GDM1 (cell line): ENCODE results near the gene COPRS.
A peak's percentile ranks its signal among the peaks of the same experiment; 100 is the strongest.

Experiments used
- DNase-seq: peaks from one replicate; lab custom pipeline; 2025; lab: John Stamatoyannopoulos, UW

Gene COPRS, protein sequence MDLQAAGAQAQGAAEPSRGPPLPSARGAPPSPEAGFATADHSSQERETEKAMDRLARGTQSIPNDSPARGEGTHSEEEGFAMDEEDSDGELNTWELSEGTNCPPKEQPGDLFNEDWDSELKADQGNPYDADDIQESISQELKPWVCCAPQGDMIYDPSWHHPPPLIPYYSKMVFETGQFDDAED

GRCh38 chr17:31858642-31859486, at the start of gene COPRS:
COPRS (minus strand) TSS chr17:31859244; CDS start chr17:31859199, 45 bp downstream.
- DNase-seq = peak; percentile 71

- no peak for DNase-seq
Measured at GRCh38 chr17:31908386-31908785, 49.3 kb upstream of the COPRS start.

GRCh38 chr17:31907342-31907962, 48.4 kb upstream of the COPRS start:
- no peak for DNase-seq

GRCh38 chr17:31903401-31903800, 44.4 kb upstream of the COPRS start:
- DNase-seq = no peak

GRCh38 chr17:31902693-31903092, 43.6 kb upstream of the COPRS start:
- DNase-seq = no peak

DNA sequence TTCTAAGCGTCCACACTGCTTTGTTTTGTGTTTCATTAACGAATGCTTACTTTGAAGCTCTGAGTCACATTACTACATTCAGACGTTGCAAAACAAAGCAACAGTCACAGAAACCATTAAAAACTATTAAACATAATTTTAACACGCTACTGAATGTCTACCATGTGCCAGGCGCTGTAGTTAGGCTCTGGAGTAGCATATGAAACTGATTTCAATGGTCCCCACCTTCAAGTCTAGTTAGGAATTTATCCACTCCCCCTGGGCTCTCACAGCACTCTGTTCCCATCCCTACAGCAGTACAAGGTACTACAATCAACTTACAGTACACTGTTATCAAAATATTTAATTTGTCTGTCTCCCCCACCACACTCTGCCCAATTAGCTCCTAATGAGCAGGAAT, 41.8 kb upstream of the COPRS start:
- DNase-seq = no peak

DNA sequence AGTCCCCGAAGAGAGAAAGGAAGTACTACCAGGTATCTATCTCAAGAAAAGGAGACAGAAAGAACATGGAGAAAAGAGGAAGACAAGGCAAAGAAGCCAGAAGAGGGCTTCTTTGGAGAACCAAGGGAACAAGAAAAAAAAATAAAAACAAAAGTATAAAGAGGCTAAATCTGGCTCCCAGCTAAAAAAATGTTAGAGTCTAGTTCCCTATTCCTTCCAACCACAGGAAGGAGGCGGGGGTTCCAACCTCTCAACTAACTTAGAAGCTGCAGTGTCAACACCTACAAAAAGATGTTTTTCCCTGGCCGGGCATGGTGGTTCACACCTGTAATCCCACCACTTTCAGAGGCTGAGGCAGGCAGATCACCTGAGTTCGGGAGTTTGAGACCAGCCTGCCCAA, 29.1 kb upstream of the COPRS start:
- peak; percentile 58 for DNase-seq

- DNase-seq = no peak
Measured at GRCh38 chr17:31882571-31882970, 23.5 kb upstream of the COPRS start.

DNA sequence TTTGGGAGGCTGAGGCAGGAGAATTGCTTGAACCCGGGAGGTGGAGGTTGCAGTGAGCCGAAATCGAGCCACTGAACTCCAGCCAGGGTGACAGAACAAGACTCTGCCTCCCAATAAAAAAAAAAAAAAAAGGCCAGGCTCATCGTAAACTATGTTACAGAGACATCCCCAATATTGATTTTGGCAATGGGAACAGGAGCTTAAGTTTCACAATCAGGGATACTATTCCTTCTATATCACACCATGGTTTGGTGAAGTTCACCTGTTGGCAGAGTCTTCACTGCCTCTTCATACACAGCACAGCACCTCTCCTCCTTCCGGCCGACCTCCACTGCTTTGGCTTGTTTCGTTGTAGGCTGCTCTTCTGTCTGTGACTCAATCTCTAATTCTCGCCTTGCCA, 21.3 kb upstream of the COPRS start:
- DNase-seq = no peak

- no peak for DNase-seq
Measured at GRCh38 chr17:31878703-31879073, 19.6 kb upstream of the COPRS start.

GRCh38 chr17:31877911-31878702, 19.1 kb upstream of the COPRS start:
- no peak for DNase-seq

- no peak for DNase-seq
Measured at GRCh38 chr17:31877341-31877740, 18.3 kb upstream of the COPRS start.

GRCh38 chr17:31875081-31875480, 16.0 kb upstream of the COPRS start:
- no peak for DNase-seq

GRCh38 chr17:31869797-31870568, 10.9 kb upstream of the COPRS start:
- no peak for DNase-seq

GRCh38 chr17:31869031-31869430, 10.0 kb upstream of the COPRS start:
- no peak for DNase-seq

GRCh38 chr17:31859487-31860008, 504 bp upstream of the COPRS start:
- no peak for DNase-seq

DNA sequence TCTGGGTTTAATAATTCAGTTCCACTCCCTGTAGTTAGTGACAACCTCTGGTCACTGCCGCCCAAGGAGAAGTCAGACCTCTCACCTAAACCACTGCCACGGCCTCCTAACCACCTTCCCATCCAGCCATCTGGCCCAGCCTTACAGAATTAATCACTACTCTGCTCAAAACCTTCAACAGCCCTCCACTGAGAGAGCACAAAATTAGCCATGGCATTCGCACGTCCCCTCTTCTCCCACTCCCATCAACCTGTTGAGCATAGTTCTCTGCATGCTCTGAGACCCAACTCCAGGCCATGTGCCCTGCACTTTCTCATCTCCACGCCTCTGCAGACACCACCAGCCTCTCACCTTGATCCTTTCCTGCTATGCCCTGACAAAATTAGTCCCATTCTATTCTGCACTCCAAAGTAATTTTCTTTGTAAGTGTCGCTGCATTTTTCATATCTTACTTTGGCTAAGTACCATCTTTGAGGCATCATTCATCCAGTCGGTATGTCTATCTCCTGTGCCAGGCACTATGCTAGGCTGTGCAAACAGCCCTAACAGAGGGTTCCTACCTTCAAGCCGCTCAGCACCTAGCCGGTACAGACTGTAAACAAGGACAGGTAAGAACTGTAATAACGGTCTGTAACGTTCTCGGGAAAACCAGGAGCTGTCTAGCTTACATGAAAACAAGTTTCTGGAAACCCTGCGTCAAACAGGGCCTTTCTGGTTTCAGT, 963 bp downstream of the COPRS start:
- no peak for DNase-seq

- no peak for DNase-seq
Measured at GRCh38 chr17:31856750-31857149, 2.3 kb downstream of the COPRS start.

GRCh38 chr17:31854672-31855071, 4.4 kb downstream of the COPRS start:
- DNase-seq = no peak

DNA sequence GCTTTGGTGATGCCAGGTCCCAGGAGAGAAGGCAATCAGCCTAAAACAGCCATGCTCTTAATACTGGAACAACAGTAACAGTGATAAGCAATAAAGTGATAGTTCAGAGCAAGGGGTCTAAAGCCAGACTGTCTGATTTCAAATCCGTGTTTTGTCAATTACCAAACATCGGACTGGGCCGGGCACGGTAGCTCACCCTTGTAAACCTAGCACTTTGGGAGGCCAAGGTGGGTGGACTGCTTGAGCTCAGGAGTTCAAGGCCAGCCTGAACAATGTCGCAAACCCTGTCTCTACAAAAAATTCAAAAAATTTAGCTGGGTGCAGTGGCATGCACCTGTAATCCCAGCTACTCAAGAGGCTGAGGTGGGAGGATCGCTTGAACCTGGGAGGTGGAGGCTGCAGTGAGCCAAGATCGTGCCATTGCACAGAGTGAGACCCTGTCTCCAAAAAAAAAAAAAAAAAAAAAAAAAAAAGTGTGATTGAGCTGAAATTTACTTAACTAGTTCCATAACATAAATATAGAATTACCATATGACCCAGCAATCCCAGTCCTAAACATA, 5.1 kb downstream of the COPRS start:
- no peak for DNase-seq
